CD14-positive monocyte (primary cell): ENCODE data around the gene ACTG1. TPM values are rescaled to one million over a fixed set of nuclear protein-coding genes. Genes with fewer than 3 reads are reported as not detected.

Experiments
- DNase-seq, 3 donors: peaks; one replicate each; pipeline ENCODE4 v3.0.0-alpha.2; 2011 to 2022
- H2AFZ ChIP-seq: 2 replicates; pipeline ENCODE4 v1.6.0; 2012; ENCODE audit warnings: mild to moderate bottlenecking, low read depth, low read length, inconsistent platforms; ENCODE audit not compliant: insufficient read depth, poor library complexity, severe bottlenecking
- H3K27ac ChIP-seq, 2 donors: 1 replicate in 1 of 2; 2 replicates in 1 of 2; pipeline ENCODE4 v1.5.1; 2012 to 2013; ENCODE audit warnings: low read length in 2 of 2, control low read depth in 1 of 2, inconsistent platforms in 1 of 2, low read depth in 1 of 2, mild to moderate bottlenecking in 1 of 2
- H3K27me3 ChIP-seq, 2 donors: one replicate each; pipeline versions ENCODE4 v1.6.0 to v1.6.1; 2011 to 2013; ENCODE audit warnings: low read length in 2 of 2; ENCODE audit not compliant: control insufficient read depth in 2 of 2, insufficient read depth in 2 of 2
- H3K36me3 ChIP-seq, 2 donors: replicated peaks in 1 of 2; 1 replicate in 1 of 2; 2 replicates in 1 of 2; pipeline versions ENCODE4 v1.5.1 to v1.6.1; 2012 to 2013; ENCODE audit warnings: low read length in 2 of 2, control low read depth in 1 of 2, inconsistent platforms in 1 of 2, mild to moderate bottlenecking in 1 of 2; ENCODE audit not compliant: insufficient read depth in 2 of 2, control insufficient read depth in 1 of 2
- H3K4me1 ChIP-seq, 2 donors: 1 replicate in 1 of 2; 2 replicates in 1 of 2; pipeline versions ENCODE4 v1.5.1 to v1.6.1; 2012 to 2013; ENCODE audit warnings: low read length in 2 of 2, control low read depth in 1 of 2, inconsistent platforms in 1 of 2, mild to moderate bottlenecking in 1 of 2, moderate library complexity in 1 of 2; ENCODE audit not compliant: insufficient read depth in 2 of 2, control insufficient read depth in 1 of 2
- H3K4me2 ChIP-seq: replicated peaks from 2 replicates; pipeline ENCODE3; 2012; ENCODE audit warnings: low read length, moderate library complexity, mild to moderate bottlenecking; ENCODE audit not compliant: poor library complexity, severe bottlenecking; ENCODE audit errors: extremely low read depth
- H3K4me3 ChIP-seq, 3 experiments: fragments of 200-600 bp in 1 of 3; sonication (generic) in 1 of 3; replicated peaks in 1 of 3; 1 replicate in 2 of 3; 2 replicates in 1 of 3; pipeline ENCODE4 v1.5.1; 2011 to 2013; ENCODE audit warnings: low read length in 3 of 3, mild to moderate bottlenecking in 3 of 3, control low read depth in 2 of 3, low read depth in 2 of 3, inconsistent platforms in 1 of 3, moderate library complexity in 1 of 3
- H3K79me2 ChIP-seq: 2 replicates; pipeline ENCODE4 v1.6.0; 2012; ENCODE audit warnings: mild to moderate bottlenecking, control low read depth, inconsistent platforms, low read length, moderate library complexity; ENCODE audit not compliant: insufficient read depth
- H3K9ac ChIP-seq: 2 replicates; pipeline ENCODE4 v1.6.0; 2017; ENCODE audit warnings: low read length, mild to moderate bottlenecking; ENCODE audit not compliant: insufficient read depth, poor library complexity, severe bottlenecking
- H3K9me3 ChIP-seq, 2 donors: replicated peaks in 1 of 2; 1 replicate in 1 of 2; 2 replicates in 1 of 2; pipeline versions ENCODE4 v1.5.1 to v1.6.1; 2012 to 2013; ENCODE audit warnings: low read length in 2 of 2, control low read depth in 1 of 2; ENCODE audit not compliant: control insufficient read depth in 1 of 2, insufficient read depth in 1 of 2
- H4K20me1 ChIP-seq: 2 replicates; pipeline ENCODE4 v1.6.0; 2012; ENCODE audit warnings: mild to moderate bottlenecking, low read length, control low read depth, moderate library complexity; ENCODE audit not compliant: insufficient read depth
- H3K27ac Mint-ChIP-seq, 7 donors: one replicate each; pipeline ENCODE4 v1.8.0; 2020; ENCODE audit warnings: mild to moderate bottlenecking in 7 of 7, mixed read lengths in 7 of 7, moderate library complexity in 6 of 7, inconsistent platforms in 2 of 7
- H3K27me3 Mint-ChIP-seq, 3 donors: one replicate each; pipeline ENCODE4 v1.8.0; 2021 to 2022; ENCODE audit warnings: low read depth in 3 of 3, mild to moderate bottlenecking in 3 of 3, mixed read lengths in 3 of 3, moderate library complexity in 3 of 3, inconsistent platforms in 1 of 3
- H3K36me3 Mint-ChIP-seq, 2 donors: one replicate each; pipeline ENCODE4 v1.8.0; 2020; ENCODE audit warnings: mixed read lengths in 2 of 2, inconsistent platforms in 1 of 2, mild to moderate bottlenecking in 1 of 2
- H3K4me1 Mint-ChIP-seq: one replicate; pipeline ENCODE4 v1.8.0; 2020; ENCODE audit warnings: mild to moderate bottlenecking, mixed read lengths
- H3K4me3 Mint-ChIP-seq, 2 donors: one replicate each; pipeline ENCODE4 v1.8.0; 2020; ENCODE audit warnings: mild to moderate bottlenecking in 2 of 2, mixed read lengths in 2 of 2, moderate library complexity in 1 of 2
- H3K9me3 Mint-ChIP-seq, 7 donors: one replicate each; pipeline ENCODE4 v1.8.0; 2020 to 2022; ENCODE audit warnings: mixed read lengths in 7 of 7, mild to moderate bottlenecking in 6 of 7, moderate library complexity in 6 of 7, inconsistent platforms in 2 of 7
- CTCF ChIP-seq: fragments of 200-600 bp; IDR thresholded peaks from one replicate; pipeline ENCODE4 v1.8.0; 2022; ENCODE audit warnings: antibody characterized with exemption, mild to moderate bottlenecking
- WGBS: methylation state at CpG from one replicate; pipeline ENCODE4 v1.1.5; 2013; ENCODE audit warnings: missing lambda C conversion rate; ENCODE audit not compliant: insufficient coverage; 5-methylcytosine and 5-hydroxymethylcytosine counted together
- intact Hi-C, 2 donors: fragments of 100-400 bp; cut with micrococcal nuclease; formaldehyde crosslinking; loops; one replicate each; pipeline versions ENCODE4 v1.15.0 to v1.15.1; 2023
- polyA plus RNA-seq, 3 donors: library from polyadenylated mRNA; depleted of rRNA in 1 of 3; unstranded in 2 of 3; stranded (reverse) in 1 of 3; fragments of 300-500 nt in 2 of 3; fragments of >200 nt in 1 of 3; fragmentation: Illumina TruSeq in 2 of 3; gene quantifications; 1 replicate in 2 of 3; 2 replicates in 1 of 3; pipeline ENCODE4 v1.2.3, GENCODE V29; 2012 to 2021

Gene ACTG1
- polyA plus RNA-seq, 3 donors, result 1,133 to 3,195 (median 1,620) TPM

DNA sequence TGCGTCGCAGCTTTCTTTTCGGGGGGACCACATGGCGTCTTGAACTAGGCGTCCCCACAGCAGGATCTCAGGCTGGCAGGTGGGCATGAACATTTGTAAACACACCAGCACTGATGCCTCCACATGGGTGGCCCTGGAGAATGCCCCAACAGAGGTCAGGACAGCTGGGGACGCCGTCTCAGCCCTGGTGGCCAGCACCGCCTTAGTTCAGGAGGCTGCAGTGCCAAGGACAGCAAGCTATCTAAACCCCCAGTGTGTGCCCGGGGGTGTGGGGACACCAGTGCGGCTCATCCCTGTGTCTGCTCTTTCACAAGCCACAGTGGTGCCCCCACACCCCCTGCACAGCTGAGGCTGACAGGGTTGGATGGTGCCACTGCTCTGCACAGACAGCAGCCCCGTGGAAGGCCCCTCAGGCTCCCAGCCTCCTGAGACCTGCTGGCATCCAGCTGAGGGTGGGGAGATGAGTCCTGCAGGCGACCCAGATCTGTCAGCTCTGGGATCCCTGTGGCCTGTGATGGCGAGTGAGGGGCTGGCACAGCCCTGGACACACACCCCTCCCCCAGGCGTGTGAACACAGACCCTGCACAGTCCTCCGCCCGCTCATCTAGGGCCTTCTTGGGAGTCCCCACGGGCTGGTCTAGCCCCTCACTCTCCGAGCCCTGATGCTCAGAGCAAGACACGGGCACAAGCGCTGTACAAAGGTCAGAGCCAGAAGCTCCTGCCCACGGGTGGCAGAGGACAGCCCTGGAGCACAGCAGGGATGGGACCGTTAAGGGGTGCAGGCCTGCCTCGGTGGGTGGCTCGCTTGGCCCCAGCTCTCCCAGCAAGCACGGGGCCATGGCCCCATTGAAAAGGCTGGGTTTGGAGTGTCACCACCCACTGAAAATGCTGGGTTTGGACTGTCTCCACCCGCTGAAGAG lies 26.3 kb upstream of the ACTG1 start:
- no peak for TF ChIP-seq CTCF
- Histone ChIP-seq H3K27ac (no peak overlapping the region), H3K36me3 (peaks cover 49 to 58% of the 10 kb centered on the region in 2 donors), H3K9ac (no peak overlapping the region), H3K27me3 (peaks cover 9 to 36% of the 10 kb centered on the region in 2 donors), H3K4me1 (peaks cover 7 to 12% of the 10 kb centered on the region in 2 donors), H3K9me3 (peaks cover 0 to 16% of the 10 kb centered on the region in 2 donors), H3K4me2 (no peak overlapping the region), H4K20me1 (peaks cover 13% of the 10 kb centered on the region), H2AFZ (no peak overlapping the region), H3K4me3 (no peak overlapping the region), H3K79me2 (no peaks in the 10 kb centered on the region)
- Mint-ChIP-seq H3K4me1 (peaks cover 9% of the 10 kb centered on the region), H3K36me3 (peaks cover 36 to 59% of the 10 kb centered on the region in 2 donors), H3K27me3 (peaks cover 30 to 43% (median 37%) of the 10 kb centered on the region in 3 donors), H3K4me3 (peak overlapping the region in 1 of 2 donors; percentile 63), H3K27ac (no peak overlapping the region), H3K9me3 (peaks cover 0 to 6% (median 2%) of the 10 kb centered on the region in 7 donors)
- intact Hi-C loops, result loop anchor here in 1 of 2 donors (5.0 kb wide), 1 partner anchor 282 kb away; no protein-coding TSS in a partner anchor
- 96% methylated on average over 24 of the region's 26 CpGs for WGBS
- DNase-seq, result no peak

DNA sequence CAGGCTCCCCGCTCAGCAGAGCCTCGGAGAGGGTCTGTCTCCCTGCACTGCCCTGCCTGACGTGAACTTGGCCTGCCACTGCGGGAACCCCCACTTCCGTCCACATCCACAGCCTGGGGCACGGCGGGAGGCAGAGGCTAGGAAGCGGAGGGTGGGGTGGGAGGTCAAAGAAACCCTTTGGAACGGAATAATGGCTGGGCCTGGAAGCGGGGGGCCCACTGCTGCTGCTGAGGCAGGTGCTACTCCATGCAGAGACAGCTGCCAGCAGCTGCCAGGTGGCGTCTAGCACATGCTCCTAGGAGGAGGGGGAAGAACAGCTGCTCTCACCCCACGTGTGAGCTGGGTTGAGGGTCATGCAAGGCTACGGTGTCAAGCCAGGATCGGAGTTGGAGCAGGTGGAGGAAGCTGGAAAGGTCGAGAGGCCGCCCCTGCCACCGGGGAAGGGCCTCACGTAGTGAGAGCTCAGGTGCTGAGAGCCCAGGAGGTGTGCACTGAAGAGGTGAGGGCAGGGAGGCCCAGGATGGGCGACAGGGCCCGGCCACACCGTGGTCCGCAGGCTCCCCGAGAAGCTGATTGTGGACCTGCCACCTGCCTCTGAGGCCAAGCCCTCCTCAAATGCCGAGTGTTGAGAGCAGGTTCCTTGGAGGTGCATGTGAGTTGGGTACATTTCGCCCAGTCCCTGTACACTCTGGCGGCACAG lies 25.4 kb upstream of the ACTG1 start:
- peaks cover 0 to 16% of the 10 kb centered on the region in 2 donors for H3K9me3 ChIP-seq
- H3K9ac ChIP-seq, result no peak overlapping the region
- H3K4me3 ChIP-seq, result no peak overlapping the region
- H3K79me2 ChIP-seq, result no peaks in the 10 kb centered on the region
- H4K20me1 ChIP-seq, result peaks cover 13% of the 10 kb centered on the region
- H3K4me1 ChIP-seq, result peaks cover 7 to 12% of the 10 kb centered on the region in 2 donors
- H3K27ac Mint-ChIP-seq, result no peak overlapping the region
- H3K36me3 Mint-ChIP-seq, result peaks cover 29 to 50% of the 10 kb centered on the region in 2 donors
- H3K27me3 Mint-ChIP-seq, result peaks cover 35 to 52% (median 41%) of the 10 kb centered on the region in 3 donors
- peak; percentile 58 for TF ChIP-seq CTCF
- no peak overlapping the region for H2AFZ ChIP-seq
- no peak overlapping the region for H3K27ac ChIP-seq
- peaks cover 11% of the 10 kb centered on the region for H3K4me1 Mint-ChIP-seq
- no peak overlapping the region for H3K4me2 ChIP-seq
- DNase-seq, result no peak
- H3K9me3 Mint-ChIP-seq, result peaks cover 0 to 6% (median 2%) of the 10 kb centered on the region in 7 donors
- peaks cover 9 to 46% of the 10 kb centered on the region in 2 donors for H3K27me3 ChIP-seq
- intact Hi-C loops, result loop anchor here (1.0 to 5.0 kb wide), 2 partner anchors 281 to 285 kb away; no protein-coding TSS in a partner anchor
- 86% methylated on average over 22 of the region's 26 CpGs for WGBS
- peak overlapping the region in 1 of 2 donors; percentile 63 for H3K4me3 Mint-ChIP-seq
- peaks cover 40 to 49% of the 10 kb centered on the region in 2 donors for H3K36me3 ChIP-seq
